Coronary artery (tissue), 2 donors: ENCODE measurements around the gene GLIS2.

Experiments
- DNase-seq: peaks from one replicate; pipeline ENCODE4 v3.0.0-alpha.2; 2017; ENCODE audit warnings: low spot score
- H3K27ac ChIP-seq, 2 donors: fragments of 200-600 bp; sonication (generic); one replicate each; pipeline ENCODE4 v1.5.1; 2016 to 2019
- H3K4me3 ChIP-seq: fragments of 200-600 bp; sonication (generic); 2 replicates; pipeline ENCODE4 v1.5.1; 2016; ENCODE audit warnings: mild to moderate bottlenecking, moderate library complexity
- TF ChIP-seq, protein P1 (sequence below): fragments of 200-600 bp; sonication (generic); IDR thresholded peaks from one replicate; pipeline ENCODE4 v1.5.1; 2019; ENCODE audit warnings: antibody characterized with exemption

The GLIS2 gene

DNA sequence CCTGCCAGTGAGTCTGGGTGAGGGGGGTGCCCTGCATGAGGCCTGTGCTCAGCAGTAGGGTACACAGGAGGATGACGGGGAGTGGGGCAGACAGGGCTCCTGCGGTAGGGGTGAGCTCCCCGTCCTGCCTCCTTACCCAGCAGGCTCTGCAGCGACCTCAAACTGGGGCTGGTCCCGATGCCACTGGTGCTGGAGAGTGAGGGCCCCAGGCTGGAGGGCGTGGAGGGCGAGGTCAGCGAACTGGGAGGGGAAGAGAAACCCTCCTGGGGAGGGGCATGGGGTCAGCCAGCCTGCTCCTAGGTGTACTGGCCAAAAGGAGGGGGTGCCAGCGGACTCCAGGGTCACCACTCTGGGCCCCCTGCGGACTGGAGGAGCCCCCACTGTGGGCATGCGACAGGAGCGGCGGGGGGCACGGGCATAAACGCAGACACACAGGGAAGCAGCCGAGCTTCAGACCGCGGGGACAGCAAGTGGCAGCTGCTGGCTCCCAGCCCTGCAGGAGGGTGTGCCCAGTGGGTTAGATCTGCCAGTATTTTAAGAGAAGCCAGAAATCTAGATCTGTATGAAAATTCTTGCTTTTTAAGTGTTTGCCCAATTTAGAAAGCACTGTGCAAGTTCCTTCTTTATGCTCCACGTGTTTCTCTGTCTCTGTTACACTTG is 46.7 kb downstream of the GLIS2 start:
- Histone ChIP-seq H3K4me3 (no peak overlapping the region), H3K27ac (no peak overlapping the region)
- TF ChIP-seq, protein P1, sequence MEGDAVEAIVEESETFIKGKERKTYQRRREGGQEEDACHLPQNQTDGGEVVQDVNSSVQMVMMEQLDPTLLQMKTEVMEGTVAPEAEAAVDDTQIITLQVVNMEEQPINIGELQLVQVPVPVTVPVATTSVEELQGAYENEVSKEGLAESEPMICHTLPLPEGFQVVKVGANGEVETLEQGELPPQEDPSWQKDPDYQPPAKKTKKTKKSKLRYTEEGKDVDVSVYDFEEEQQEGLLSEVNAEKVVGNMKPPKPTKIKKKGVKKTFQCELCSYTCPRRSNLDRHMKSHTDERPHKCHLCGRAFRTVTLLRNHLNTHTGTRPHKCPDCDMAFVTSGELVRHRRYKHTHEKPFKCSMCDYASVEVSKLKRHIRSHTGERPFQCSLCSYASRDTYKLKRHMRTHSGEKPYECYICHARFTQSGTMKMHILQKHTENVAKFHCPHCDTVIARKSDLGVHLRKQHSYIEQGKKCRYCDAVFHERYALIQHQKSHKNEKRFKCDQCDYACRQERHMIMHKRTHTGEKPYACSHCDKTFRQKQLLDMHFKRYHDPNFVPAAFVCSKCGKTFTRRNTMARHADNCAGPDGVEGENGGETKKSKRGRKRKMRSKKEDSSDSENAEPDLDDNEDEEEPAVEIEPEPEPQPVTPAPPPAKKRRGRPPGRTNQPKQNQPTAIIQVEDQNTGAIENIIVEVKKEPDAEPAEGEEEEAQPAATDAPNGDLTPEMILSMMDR = no peak
- no peak for DNase-seq

DNA sequence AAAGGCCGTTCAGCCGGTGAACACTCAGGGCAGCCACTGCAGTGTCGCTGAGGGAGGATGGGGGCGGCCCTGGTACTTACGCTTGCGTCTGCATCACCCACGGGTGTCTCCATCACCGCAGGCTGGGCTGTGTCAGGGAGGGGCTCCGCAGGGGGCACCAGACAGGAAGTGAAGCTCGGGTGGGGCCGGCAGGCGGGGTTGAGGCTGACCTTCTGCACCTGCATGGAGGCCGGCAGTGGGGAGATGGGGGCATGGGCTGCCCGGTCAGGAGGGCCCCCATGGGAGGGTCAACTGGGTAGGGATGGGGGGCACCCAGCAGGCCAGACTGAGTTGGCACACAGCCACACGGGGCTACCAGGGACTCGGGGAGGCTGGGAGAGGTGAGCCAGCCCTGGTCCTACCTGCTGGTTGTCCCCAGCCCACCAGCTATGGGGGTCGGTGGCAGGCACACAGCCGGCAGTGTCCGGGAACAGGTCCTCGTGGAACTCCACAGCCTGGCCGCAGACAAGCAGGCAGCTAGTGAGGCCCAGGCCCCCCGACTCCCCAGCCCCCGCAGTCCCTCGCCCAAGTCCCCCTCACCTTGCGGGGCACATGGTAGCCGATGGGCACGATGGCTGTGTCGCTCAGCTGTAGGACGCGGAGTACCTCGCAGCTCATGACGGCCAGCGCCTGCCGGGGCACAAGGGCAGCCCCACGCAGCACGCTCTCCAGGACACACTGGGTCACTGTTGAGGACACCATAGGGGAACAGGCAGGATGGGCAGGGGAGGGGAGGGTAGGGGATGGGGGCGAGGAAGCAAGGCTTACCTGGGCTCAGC is 48.5 kb downstream of the GLIS2 start:
- DNase-seq = no peak
- H3K27ac ChIP-seq = no peak overlapping the region
- no peak overlapping the region for H3K4me3 ChIP-seq
- TF ChIP-seq, protein P1 = no peak

DNA sequence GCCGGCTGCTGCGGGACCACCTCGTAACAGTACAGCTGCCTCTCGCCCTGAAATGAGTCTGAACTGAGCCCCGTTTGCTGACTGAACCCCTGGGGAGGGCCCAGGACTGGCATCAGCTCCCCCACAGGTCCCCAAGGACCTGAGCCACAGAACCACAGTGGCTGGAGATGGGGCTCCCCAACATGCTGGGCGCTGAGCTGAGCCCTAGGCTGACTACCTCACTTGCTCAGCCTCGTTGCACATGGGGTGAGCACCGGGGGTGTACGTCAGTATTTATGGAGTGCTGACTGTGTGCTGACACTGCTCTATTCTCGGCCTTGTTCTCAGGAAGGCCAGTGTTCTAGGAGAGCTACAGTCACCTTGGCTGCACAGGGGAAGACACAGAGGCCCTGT is 49.1 kb downstream of the GLIS2 start:
- Histone ChIP-seq H3K27ac (no peak overlapping the region), H3K4me3 (no peak overlapping the region)
- TF ChIP-seq, protein P1 = no peak
- no peak for DNase-seq

DNA sequence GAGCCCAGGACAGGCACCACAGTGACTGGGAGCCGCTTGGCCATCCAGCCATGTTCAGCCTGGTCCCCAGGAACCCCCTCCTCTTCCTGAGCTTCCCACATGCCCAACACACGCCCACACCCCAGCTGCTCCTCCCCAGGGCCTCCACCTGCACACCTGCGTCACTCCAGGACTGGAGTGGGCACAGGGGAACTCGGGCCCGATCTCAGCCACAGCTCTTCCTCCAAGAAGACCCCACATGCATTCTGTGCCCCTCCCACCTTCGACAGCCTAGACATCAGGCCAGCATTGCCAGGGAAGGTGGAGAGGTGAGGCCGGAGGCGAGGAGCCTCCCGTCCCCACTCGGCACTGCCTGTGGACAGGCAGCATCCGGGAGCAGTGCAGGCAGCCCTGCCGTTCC is 49.7 kb downstream of the GLIS2 start:
- DNase-seq = no peak
- TF ChIP-seq, protein P1 = no peak
- Histone ChIP-seq H3K4me3 (no peak overlapping the region), H3K27ac (no peak overlapping the region)

DNA sequence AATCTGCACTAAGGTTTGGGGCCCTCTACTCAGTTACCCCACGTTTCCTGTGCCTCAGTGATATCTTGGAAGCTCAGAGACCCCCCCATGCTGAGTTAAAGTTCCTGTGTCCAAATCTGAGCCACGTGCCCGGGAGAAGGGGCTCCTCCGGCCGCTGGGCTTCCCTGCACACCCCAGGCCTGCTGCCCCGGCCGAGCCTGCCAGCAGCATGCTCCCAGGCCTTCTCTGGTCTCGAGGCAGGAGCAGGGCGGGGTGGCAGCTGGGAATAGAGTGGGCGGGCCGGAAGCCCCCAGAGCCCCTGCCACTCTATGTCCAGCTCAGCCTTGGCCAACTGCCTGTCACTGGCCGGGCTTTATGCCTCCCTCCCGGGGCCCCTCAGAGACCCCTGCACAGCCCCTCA is 50.1 kb downstream of the GLIS2 start:
- no peak overlapping the region for H3K4me3 ChIP-seq
- TF ChIP-seq, protein P1 = no peak
- no peak for DNase-seq

DNA sequence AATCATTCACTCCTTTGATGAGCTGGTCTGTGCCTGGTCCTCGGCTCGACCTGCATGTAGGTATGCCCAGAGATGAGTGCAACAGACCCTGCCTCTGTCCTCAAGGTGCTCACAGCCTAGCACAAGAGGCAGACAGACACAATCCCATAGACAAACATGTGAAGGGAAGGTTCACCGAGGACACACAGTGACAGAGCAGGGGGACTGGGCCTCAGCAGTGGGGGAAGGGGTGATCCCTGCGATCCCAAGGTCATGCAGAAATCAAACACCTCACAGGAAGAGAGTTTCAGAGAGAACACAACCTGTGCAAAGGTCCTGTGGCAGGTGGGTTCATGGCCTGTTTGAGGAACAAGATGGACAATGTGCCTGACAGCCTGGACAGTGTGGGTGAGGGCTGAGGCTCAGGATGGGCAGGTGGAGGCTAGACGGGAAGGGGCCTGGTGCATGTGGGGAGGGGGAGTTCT is 51.6 kb downstream of the GLIS2 start:
- DNase-seq = no peak
- TF ChIP-seq, protein P1 = no peak
- Histone ChIP-seq H3K27ac (peak overlapping the region in 1 of 2 donors; percentile 44), H3K4me3 (no peak overlapping the region)

More for the DNA sequence above, 50.1 kb downstream of the GLIS2 start:
- H3K27ac ChIP-seq = no peak overlapping the region
